22Rv1 (cell line): Measurements from ENCODE around the gene NKAPL.

Experiments used
- CTCF ChIP-seq: fragments of 450-650 bp; IDR thresholded peaks from 2 replicates; pipeline ENCODE4 v1.5.1; 2017; ENCODE audit warnings: mild to moderate bottlenecking
- ZFX ChIP-seq: fragments of 450-650 bp; IDR thresholded peaks from 2 replicates; pipeline ENCODE4 v1.6.1; 2017; ENCODE audit warnings: antibody characterized with exemption, borderline replicate concordance

- no peak for TF ChIP-seq CTCF
- no peak for TF ChIP-seq ZFX
Measured at GRCh38 chr6:28266563-28266961, 7.5 kb downstream of the NKAPL start.
